H1 (cell line): ENCODE measurements around the gene BICRAL. TPM values are rescaled to one million over a fixed set of nuclear protein-coding genes. Genes with fewer than 3 reads are reported as not detected.

ENCODE experiments used
- CTCF ChIA-PET: fragments of 300-600 bp; sonication (Branson Sonifier 250); formaldehyde crosslinking; loops from one replicate; lab custom pipeline; 2021; ENCODE audit not compliant: partially characterized antibody; lab: Charles Lee
- POLR2A ChIA-PET: fragments of 300-600 bp; sonication (Branson Sonifier 250); formaldehyde crosslinking; loops from one replicate; lab custom pipeline; 2021; ENCODE audit warnings: inconsistent platforms; ENCODE audit not compliant: partially characterized antibody; lab: Charles Lee
- DNase-seq, 2 experiments: peaks; one replicate each; pipeline versions ENCODE4 v3.0.0 to v3.0.0-alpha.2; 2010 to 2022; ENCODE audit warnings: low spot score in 2 of 2, low read depth in 1 of 2, mixed read lengths in 1 of 2
- FAIRE-seq: peaks from 2 replicates; lab custom pipeline; 2011; peaks lifted over from hg19 to GRCh38; lab: Jason Lieb, UNC
- H2AFZ ChIP-seq: 2 replicates; pipeline ENCODE4 v1.8.1; 2012; ENCODE audit warnings: low read length, inconsistent platforms
- H2AK5ac ChIP-seq: 2 replicates; pipeline ENCODE4 v1.6.1; 2013; ENCODE audit warnings: low read depth, low read length
- H2BK120ac ChIP-seq: replicated peaks from 2 replicates; pipeline ENCODE3; 2013; ENCODE audit warnings: low read depth, low read length, inconsistent platforms
- H2BK12ac ChIP-seq: 2 replicates; pipeline ENCODE4 v1.6.1; 2013; ENCODE audit warnings: low read depth, low read length
- H2BK15ac ChIP-seq: 2 replicates; pipeline ENCODE4 v1.6.1; 2013; ENCODE audit warnings: low read length
- H2BK20ac ChIP-seq: 2 replicates; pipeline ENCODE4 v1.6.1; 2013; ENCODE audit warnings: low read length
- H2BK5ac ChIP-seq: 2 replicates; pipeline ENCODE4 v1.6.1; 2013; ENCODE audit warnings: low read depth, low read length
- H3K14ac ChIP-seq: 2 replicates; pipeline ENCODE4 v1.6.1; 2013; ENCODE audit warnings: inconsistent platforms; ENCODE audit not compliant: insufficient read length
- H3K18ac ChIP-seq: 2 replicates; pipeline ENCODE4 v1.6.1; 2013; ENCODE audit warnings: low read length; ENCODE audit errors: extremely low read depth
- H3K23ac ChIP-seq: 2 replicates; pipeline ENCODE4 v1.6.1; 2013; ENCODE audit warnings: inconsistent platforms; ENCODE audit not compliant: insufficient read length
- H3K23me2 ChIP-seq: 2 replicates; pipeline ENCODE4 v1.6.1; 2013; ENCODE audit warnings: low read depth, low read length
- H3K27ac ChIP-seq: 2 replicates; pipeline ENCODE4 v1.6.1; 2011; ENCODE audit warnings: low read depth, low read length, inconsistent platforms
- H3K27me3 ChIP-seq, 4 experiments: replicated peaks in 1 of 4; 1 replicate in 1 of 4; 2 replicates in 3 of 4; pipeline versions ENCODE4 v1.6.1 to v1.8.1; 2011 to 2013; ENCODE audit warnings: low read length in 3 of 4, mild to moderate bottlenecking in 3 of 4, inconsistent platforms in 2 of 4, mixed read lengths in 2 of 4, moderate library complexity in 1 of 4; ENCODE audit not compliant: control insufficient read depth in 3 of 4, insufficient read depth in 3 of 4; ENCODE audit errors: extremely low read depth in 1 of 4
- H3K36me3 ChIP-seq, 4 experiments: 2 replicates each; pipeline versions ENCODE4 v1.6.1 to v1.8.1; 2011 to 2013; ENCODE audit warnings: mild to moderate bottlenecking in 4 of 4, low read length in 3 of 4, moderate library complexity in 2 of 4, control low read depth in 1 of 4, inconsistent platforms in 1 of 4; ENCODE audit not compliant: insufficient read depth in 4 of 4, control insufficient read depth in 2 of 4
- H3K4ac ChIP-seq: replicated peaks from 2 replicates; pipeline ENCODE3; 2013; ENCODE audit warnings: low read length, low read depth, mixed read lengths, inconsistent platforms; ENCODE audit not compliant: insufficient read length
- H3K4me1 ChIP-seq, 4 experiments: replicated peaks in 1 of 4; 1 replicate in 1 of 4; 2 replicates in 3 of 4; pipeline versions ENCODE4 v1.6.1 to v1.8.1; 2011 to 2013; ENCODE audit warnings: low read length in 3 of 4, inconsistent platforms in 2 of 4, mixed read lengths in 1 of 4; ENCODE audit not compliant: insufficient read depth in 4 of 4, control insufficient read depth in 3 of 4
- H3K4me2 ChIP-seq, 2 experiments: 2 replicates each; pipeline versions ENCODE4 v1.6.1 to v1.8.1; 2011 to 2013; ENCODE audit warnings: low read depth in 2 of 2, low read length in 2 of 2, control low read depth in 1 of 2, inconsistent platforms in 1 of 2, mild to moderate bottlenecking in 1 of 2; ENCODE audit not compliant: insufficient read depth in 1 of 2
- H3K4me3 ChIP-seq, 4 experiments: fragments of 200-600, 300-600 bp in 1 of 4; sonication (generic), shearing (Covaris generic), sonication (Bioruptor Twin) in 1 of 4; 2 replicates each; pipeline versions ENCODE4 v1.5.1 to v1.8.1; 2011 to 2016; ENCODE audit warnings: low read length in 4 of 4, low read depth in 3 of 4, control low read depth in 2 of 4, inconsistent platforms in 2 of 4, mild to moderate bottlenecking in 2 of 4, mixed read lengths in 1 of 4, moderate library complexity in 1 of 4; ENCODE audit not compliant: insufficient read depth in 2 of 4; ENCODE audit errors: extremely low read depth in 1 of 4
- H3K56ac ChIP-seq: replicated peaks from 2 replicates; pipeline ENCODE3; 2013; ENCODE audit warnings: low read depth, mild to moderate bottlenecking, mixed read lengths, low read length, inconsistent platforms; ENCODE audit not compliant: insufficient read length
- H3K79me1 ChIP-seq: 2 replicates; pipeline ENCODE4 v1.6.1; 2013; ENCODE audit warnings: low read depth, low read length, control low read depth
- H3K79me2 ChIP-seq, 2 experiments: 2 replicates each; pipeline versions ENCODE4 v1.6.1 to v1.8.1; 2012 to 2013; ENCODE audit warnings: low read length in 2 of 2, mild to moderate bottlenecking in 2 of 2, inconsistent platforms in 1 of 2; ENCODE audit not compliant: insufficient read depth in 2 of 2, control insufficient read depth in 1 of 2
- H3K9ac ChIP-seq, 4 experiments: replicated peaks in 1 of 4; 1 replicate in 1 of 4; 2 replicates in 3 of 4; pipeline versions ENCODE4 v1.6.1 to v1.8.1; 2011 to 2013; ENCODE audit warnings: low read depth in 3 of 4, low read length in 3 of 4, control low read depth in 2 of 4, mild to moderate bottlenecking in 2 of 4, moderate library complexity in 2 of 4, inconsistent platforms in 1 of 4; ENCODE audit errors: extremely low read depth in 1 of 4
- H3K9me3 ChIP-seq, 2 experiments: 2 replicates each; pipeline versions ENCODE4 v1.6.1 to v1.8.1; 2012 to 2013; ENCODE audit warnings: mild to moderate bottlenecking in 2 of 2, moderate library complexity in 2 of 2, control low read depth in 1 of 2, inconsistent platforms in 1 of 2, low read depth in 1 of 2, low read length in 1 of 2, mixed read lengths in 1 of 2; ENCODE audit not compliant: insufficient read depth in 2 of 2
- H4K20me1 ChIP-seq, 2 experiments: replicated peaks in 1 of 2; 2 replicates each; pipeline versions ENCODE3 to v1.8.1; 2011 to 2013; ENCODE audit warnings: inconsistent platforms in 2 of 2, low read length in 2 of 2, mild to moderate bottlenecking in 1 of 2; ENCODE audit not compliant: insufficient read depth in 2 of 2, control insufficient read depth in 1 of 2
- H4K5ac ChIP-seq: 2 replicates; pipeline ENCODE4 v1.6.1; 2013; ENCODE audit warnings: low read length, low read depth, mixed read lengths, inconsistent platforms; ENCODE audit not compliant: insufficient read length
- H4K8ac ChIP-seq: 2 replicates; pipeline ENCODE4 v1.8.0; 2013; ENCODE audit warnings: mild to moderate bottlenecking, moderate library complexity, low read length, inconsistent platforms; ENCODE audit not compliant: insufficient read depth; ENCODE audit errors: extremely low read depth
- H4K91ac ChIP-seq: replicated peaks from 2 replicates; pipeline ENCODE3; 2013; ENCODE audit warnings: low read length, mixed read lengths, inconsistent platforms; ENCODE audit not compliant: insufficient read length
- ATF3 ChIP-seq: IDR thresholded peaks from 2 replicates; pipeline ENCODE4 v1.6.1; 2011; ENCODE audit warnings: low read depth, mild to moderate bottlenecking, low read length; ENCODE audit not compliant: insufficient read depth
- BACH1 ChIP-seq: IDR thresholded peaks from 2 replicates; pipeline ENCODE4 v1.6.1; 2012; ENCODE audit warnings: low read length, improper control_type of control experiment
- CREB1 ChIP-seq: IDR thresholded peaks from 2 replicates; pipeline ENCODE4 v1.6.1; 2012; ENCODE audit warnings: inconsistent platforms
- CTCF ChIP-seq, 3 experiments: IDR thresholded peaks; 1 replicate in 2 of 3; 2 replicates in 1 of 3; pipeline versions ENCODE4 v1.5.1 to v1.6.1; 2011; ENCODE audit warnings: low read length in 3 of 3, mild to moderate bottlenecking in 3 of 3, inconsistent platforms in 2 of 3, low read depth in 1 of 3, moderate library complexity in 1 of 3; ENCODE audit not compliant: insufficient read depth in 1 of 3; ENCODE audit errors: control extremely low read depth in 1 of 3
- POU5F1 ChIP-seq: IDR thresholded peaks from 2 replicates; pipeline ENCODE4 v1.6.1; 2011; ENCODE audit warnings: low read depth, mild to moderate bottlenecking, low read length, moderate library complexity
- RFX5 ChIP-seq: IDR thresholded peaks from 2 replicates; pipeline ENCODE4 v1.6.1; 2011; ENCODE audit warnings: low read depth, low read length, improper control_type of control experiment, borderline replicate concordance
- SAP30 ChIP-seq: fragments of 300-600 bp; sonication (generic); IDR thresholded peaks from 2 replicates; pipeline ENCODE4 v1.7.1; 2012; ENCODE audit warnings: low read length, moderate library complexity, mild to moderate bottlenecking, inconsistent platforms; ENCODE audit not compliant: insufficient read depth, insufficient replicate concordance
- SP2 ChIP-seq: IDR thresholded peaks from 2 replicates; pipeline ENCODE4 v1.6.1; 2012; ENCODE audit warnings: mild to moderate bottlenecking, low read length, inconsistent platforms
- WGBS, 2 experiments: shearing (Covaris generic) in 1 of 2; methylation state at CpG; one replicate each; pipeline versions ENCODE4 v1.1.6 to v1.1.7; 2013 to 2015; ENCODE audit warnings: low lambda C conversion rate in 2 of 2, mixed read lengths in 2 of 2, inconsistent platforms in 1 of 2, low coverage in 1 of 2, missing lambda C conversion rate in 1 of 2; ENCODE audit not compliant: insufficient replicate concordance in 2 of 2, insufficient coverage in 1 of 2, insufficient read length in 1 of 2; ENCODE audit errors: extremely low coverage in 1 of 2, missing lambda C conversion rate in 1 of 2; 5-methylcytosine and 5-hydroxymethylcytosine counted together
- polyA plus RNA-seq, 7 experiments: library from polyadenylated mRNA; depleted of rRNA in 3 of 7; stranded (reverse) in 5 of 7; unstranded in 2 of 7; fragments of >200 nt in 5 of 7; fragments of 200-250 nt in 2 of 7; gene quantifications; 1 replicate in 5 of 7; 2 replicates in 1 of 7; 4 replicates in 1 of 7; pipeline versions ENCODE4 v1.2.1 to v1.2.3, GENCODE V29; 2011 to 2013; ENCODE audit warnings: missing spikeins in 2 of 7, mixed read lengths in 2 of 7
- total RNA-seq: library from RNA; stranded (reverse); fragmentation: NEBNext Ultra II Directional; extraction: Animal tissue kit (Norgen Biotek cat#: 25700); gene quantifications from 2 replicates; pipeline ENCODE4 v1.2.1, GENCODE V29; 2021
- TF ChIP-seq, protein P1 (sequence below): IDR thresholded peaks from 2 replicates; pipeline ENCODE4 v1.6.1; 2012; ENCODE audit warnings: low read length, inconsistent platforms

The BICRAL gene
- total and polyA plus RNA-seq, 2 of the 8 experiments (the other 6 are each of a cell fraction or from before 2014, with no cell fraction given): 9.4 to 12.2 TPM

- POLR2A ChIA-PET: interaction anchor here (0.9 to 17.0 kb wide), 4 partner anchors 10 to 130 kb away, joined by 3 to 277 read pairs (median 4); partner anchors contain the start of gene BICRAL
- no peak overlapping the region for H2BK5ac ChIP-seq
- TF ChIP-seq ATF3 (no peak), SP2 (no peak), CREB1 (no peak), POU5F1 (no peak), CTCF (IDR thresholded peaks at IDR 0.05; ENCODE audit: control extremely low read depth in 1 of 3, insufficient read depth in 1 of 3, low read depth in 1 of 3, low read length in 3 of 3) (no peak), SAP30 (no peak), BACH1 (no peak), RFX5 (no peak)
- TF ChIP-seq, protein P1, sequence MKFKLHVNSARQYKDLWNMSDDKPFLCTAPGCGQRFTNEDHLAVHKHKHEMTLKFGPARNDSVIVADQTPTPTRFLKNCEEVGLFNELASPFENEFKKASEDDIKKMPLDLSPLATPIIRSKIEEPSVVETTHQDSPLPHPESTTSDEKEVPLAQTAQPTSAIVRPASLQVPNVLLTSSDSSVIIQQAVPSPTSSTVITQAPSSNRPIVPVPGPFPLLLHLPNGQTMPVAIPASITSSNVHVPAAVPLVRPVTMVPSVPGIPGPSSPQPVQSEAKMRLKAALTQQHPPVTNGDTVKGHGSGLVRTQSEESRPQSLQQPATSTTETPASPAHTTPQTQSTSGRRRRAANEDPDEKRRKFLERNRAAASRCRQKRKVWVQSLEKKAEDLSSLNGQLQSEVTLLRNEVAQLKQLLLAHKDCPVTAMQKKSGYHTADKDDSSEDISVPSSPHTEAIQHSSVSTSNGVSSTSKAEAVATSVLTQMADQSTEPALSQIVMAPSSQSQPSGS: no peak
Measured at GRCh38 chr6:42751055-42751454, 30.8 kb upstream of the BICRAL start.

More at GRCh38 chr6:42751055-42751454, 30.8 kb upstream of the BICRAL start:
- Histone ChIP-seq H3K56ac (no peak overlapping the region), H3K9ac (no peak overlapping the region), H4K5ac (no peak overlapping the region), H3K4ac (no peak overlapping the region), H3K23me2 (peaks cover 7% of the 10 kb centered on the region; the same call in 1 of the 2 replicates), H4K91ac (no peak overlapping the region), H3K23ac (no peak overlapping the region), H2AK5ac (no peak overlapping the region), H3K27me3 (peaks cover 0 to 2% (median 0%) of the 10 kb centered on the region in 4 experiments; a peak in 1 of 7 replicates), H4K8ac (no peak overlapping the region), H3K36me3 (no peaks in the 10 kb centered on the region), H2BK12ac (no peak overlapping the region), H3K4me3 (no peak overlapping the region), H3K18ac (no peak overlapping the region), H3K4me1 (peaks cover 3 to 6% (median 5%) of the 10 kb centered on the region in 4 experiments; a peak in 5 of 7 replicates), H2AFZ (no peak overlapping the region), H2BK15ac (no peak overlapping the region), H3K79me2 (peaks cover 0 to 9% of the 10 kb centered on the region in 2 experiments; a peak in 2 of 4 replicates), H4K20me1 (no peaks in the 10 kb centered on the region), H3K27ac (no peak overlapping the region), H3K79me1 (no peaks in the 10 kb centered on the region; the same call in none of the 2 replicates), H3K4me2 (no peak overlapping the region), H2BK20ac (no peak overlapping the region), H2BK120ac (no peak overlapping the region), H3K9me3 (no peaks in the 10 kb centered on the region), H3K14ac (no peak overlapping the region)
- WGBS, 2 experiments: 66% methylated on average over 3 of the region's 3 CpGs; no CpG with 5 or more reads in 1 of the 2 experiments
- FAIRE-seq (no peak), DNase-seq (no peak)
- CTCF ChIA-PET: no interaction called here
